WTC11 (cell line): ENCODE results near the gene SLC16A13. TPM values are rescaled to one million over a fixed set of nuclear protein-coding genes. Genes with fewer than 3 reads are reported as not detected.

Experiments used
- ATAC-seq: fragments of 200-7000 bp; cut with Tn5 transposase; 2 replicates; pipeline ENCODE4 v1.10.0; 2021; ENCODE audit warnings: mild to moderate bottlenecking, moderate library complexity
- CTCF ChIA-PET: fragments of 300-600 bp; sonication (Branson Sonifier 250); formaldehyde crosslinking; loops from one replicate; lab custom pipeline; 2021; ENCODE audit warnings: antibody characterized with exemption; lab: Charles Lee
- POLR2A ChIA-PET: fragments of 350-600 bp; sonication (Branson Sonifier 250); formaldehyde crosslinking; loops from one replicate; lab custom pipeline; 2021; ENCODE audit warnings: antibody characterized with exemption; lab: Charles Lee
- DNase-seq: peaks from one replicate; pipeline ENCODE4 v3.0.0; 2021; ENCODE audit warnings: low spot score
- H3K27ac Mint-ChIP-seq: 2 replicates; pipeline ENCODE4 v1.8.0; 2021; ENCODE audit warnings: mixed read lengths
- H3K27me3 Mint-ChIP-seq: 2 replicates; pipeline ENCODE4 v1.8.0; 2021; ENCODE audit warnings: low read depth, mild to moderate bottlenecking, moderate library complexity, mixed read lengths
- H3K36me3 Mint-ChIP-seq: 2 replicates; pipeline ENCODE4 v1.8.0; 2021; ENCODE audit warnings: mixed read lengths
- H3K4me1 Mint-ChIP-seq: 2 replicates; pipeline ENCODE4 v1.8.0; 2022; ENCODE audit warnings: mixed read lengths
- H3K4me3 Mint-ChIP-seq: 2 replicates; pipeline ENCODE4 v1.8.0; 2021; ENCODE audit warnings: mild to moderate bottlenecking, moderate library complexity, mixed read lengths
- H3K9me3 Mint-ChIP-seq: 2 replicates; pipeline ENCODE4 v1.8.0; 2021; ENCODE audit warnings: mixed read lengths
- AR ChIP-seq: fragments of 250-450 bp; sonication (Bioruptor Pico); IDR thresholded peaks from 2 replicates; pipeline ENCODE4 v1.9.0; 2021; ENCODE audit warnings: mild to moderate bottlenecking
- ATF2 ChIP-seq: sonication (generic); formaldehyde crosslinking; IDR thresholded peaks from 2 replicates; pipeline ENCODE4 v1.8.1; 2022; ENCODE audit warnings: low read depth, missing genetic modification reagents, borderline replicate concordance
- CREB1 ChIP-seq: sonication (generic); formaldehyde crosslinking; IDR thresholded peaks from 2 replicates; pipeline ENCODE4 v1.8.0; 2023; ENCODE audit warnings: mild to moderate bottlenecking, missing genetic modification reagents
- EMX1 ChIP-seq: fragments of 250-450 bp; sonication (Bioruptor Pico); IDR thresholded peaks from 2 replicates; pipeline ENCODE4 v1.8.0; 2021; ENCODE audit warnings: mild to moderate bottlenecking
- FOXJ3 ChIP-seq: sonication (generic); formaldehyde crosslinking; IDR thresholded peaks from 2 replicates; pipeline ENCODE4 v1.9.0; 2021; ENCODE audit warnings: missing genetic modification reagents, mild to moderate bottlenecking, borderline replicate concordance
- FOXK1 ChIP-seq: sonication (generic); formaldehyde crosslinking; IDR thresholded peaks from 2 replicates; pipeline ENCODE4 v1.8.0; 2022; ENCODE audit warnings: mild to moderate bottlenecking, moderate library complexity, missing genetic modification reagents
- IRF1 ChIP-seq: sonication (generic); formaldehyde crosslinking; IDR thresholded peaks from 2 replicates; pipeline ENCODE4 v1.8.0; 2023; ENCODE audit warnings: missing genetic modification reagents
- JUN ChIP-seq: sonication (generic); formaldehyde crosslinking; IDR thresholded peaks from 2 replicates; pipeline ENCODE4 v1.8.0; 2023; ENCODE audit warnings: mild to moderate bottlenecking, missing genetic modification reagents
- MYBL2 ChIP-seq: sonication (generic); formaldehyde crosslinking; IDR thresholded peaks from 2 replicates; pipeline ENCODE4 v1.8.1; 2023; ENCODE audit warnings: mild to moderate bottlenecking, moderate library complexity, missing genetic modification reagents
- NFATC4 ChIP-seq: fragments of 250-450 bp; sonication (Bioruptor Pico); IDR thresholded peaks from 2 replicates; pipeline ENCODE4 v1.9.0; 2021; ENCODE audit warnings: mild to moderate bottlenecking
- NFYB ChIP-seq: sonication (generic); formaldehyde crosslinking; conservative IDR thresholded peaks from 2 replicates; pipeline ENCODE4 v1.8.0; 2022; ENCODE audit warnings: low read depth, missing genetic modification reagents
- PREB ChIP-seq: sonication (generic); formaldehyde crosslinking; IDR thresholded peaks from 2 replicates; pipeline ENCODE4 v1.8.1; 2022; ENCODE audit warnings: mild to moderate bottlenecking, missing genetic modification reagents, moderate library complexity, borderline replicate concordance
- RELA ChIP-seq: sonication (generic); formaldehyde crosslinking; IDR thresholded peaks from 2 replicates; pipeline ENCODE4 v1.8.1; 2022; ENCODE audit warnings: missing genetic modification reagents, mild to moderate bottlenecking, borderline replicate concordance
- SP1 ChIP-seq: sonication (generic); formaldehyde crosslinking; conservative IDR thresholded peaks from 2 replicates; pipeline ENCODE4 v1.8.1; 2022; ENCODE audit warnings: missing genetic modification reagents
- TCF7 ChIP-seq: sonication (generic); formaldehyde crosslinking; IDR thresholded peaks from 2 replicates; pipeline ENCODE4 v1.8.0; 2022; ENCODE audit warnings: mild to moderate bottlenecking, low read depth, missing genetic modification reagents, moderate library complexity
- TEAD4 ChIP-seq: sonication (generic); formaldehyde crosslinking; IDR thresholded peaks from 2 replicates; pipeline ENCODE4 v1.8.0; 2022; ENCODE audit warnings: mild to moderate bottlenecking, missing genetic modification reagents
- ZBTB43 ChIP-seq: sonication (generic); formaldehyde crosslinking; IDR thresholded peaks from 2 replicates; pipeline ENCODE4 v1.8.1; 2023; ENCODE audit warnings: mild to moderate bottlenecking, missing genetic modification reagents
- ZNF512 ChIP-seq: sonication (generic); formaldehyde crosslinking; IDR thresholded peaks from 2 replicates; pipeline ENCODE4 v1.8.1; 2022; ENCODE audit warnings: missing genetic modification reagents, borderline replicate concordance
- ZNF671 ChIP-seq: fragments of 250-450 bp; sonication (Bioruptor Pico); IDR thresholded peaks from 2 replicates; pipeline ENCODE4 v1.8.0; 2021; ENCODE audit warnings: mild to moderate bottlenecking
- total RNA-seq: library from RNA; stranded (reverse); gene quantifications from 3 replicates; pipeline ENCODE4 v1.2.3, GENCODE V29; 2021

SLC16A13 gene
- total RNA-seq, 1 experiment from 2014 or later: 5.2 TPM

- TF ChIP-seq IRF1 (CRISPR knock-in tag) (no peak), FOXJ3 (no peak)
Observed at GRCh38 chr17:7079581-7080455, 44.0 kb downstream of the SLC16A13 start, which contains the start of gene CLEC10A (continued).

- Mint-ChIP-seq H3K27me3 (peaks cover 5% of the 10 kb centered on the region; the same call in 1 of the 2 replicates), H3K36me3 (no peaks in the 10 kb centered on the region), H3K4me1 (no peaks in the 10 kb centered on the region), H3K27ac (no peak overlapping the region; the same call in 1 of the 2 replicates), H3K9me3 (peaks cover 8% of the 10 kb centered on the region), H3K4me3 (no peak overlapping the region)
- ATAC-seq (no peak), DNase-seq (no peak)
- no peak for TF ChIP-seq TCF7 (CRISPR knock-in tag)
- no peak for TF ChIP-seq AR
- no peak for TF ChIP-seq PREB (CRISPR knock-in tag)
- TF ChIP-seq EMX1 (CRISPR knock-in tag): no peak
- TF ChIP-seq ZNF671: no peak
- no peak for TF ChIP-seq ZNF512 (CRISPR knock-in tag)
- TF ChIP-seq CREB1 (CRISPR knock-in tag): no peak
- TF ChIP-seq MYBL2 (CRISPR knock-in tag): no peak
- no peak for TF ChIP-seq JUN (CRISPR knock-in tag)
- TF ChIP-seq ZBTB43 (CRISPR knock-in tag): no peak
- no peak for TF ChIP-seq NFYB (CRISPR knock-in tag)
- no peak for TF ChIP-seq FOXK1 (CRISPR knock-in tag)
- no peak for TF ChIP-seq RELA (CRISPR knock-in tag)
- TF ChIP-seq TEAD4 (CRISPR knock-in tag): no peak
- TF ChIP-seq NFATC4 (CRISPR knock-in tag): no peak
- TF ChIP-seq SP1 (CRISPR knock-in tag): no peak
- no peak for TF ChIP-seq ATF2
- POLR2A ChIA-PET: no interaction called here
- CTCF ChIA-PET: interaction anchor here (0.6 to 1.1 kb wide), 4 partner anchors 23 to 84 kb away, joined by 3 to 6 read pairs (median 3); no protein-coding TSS in a partner anchor
Observed at GRCh38 chr17:7080456-7081041, 44.7 kb downstream of the SLC16A13 start.
